NCI-H1436 treated with DMSO at 0.1 percent for 48 hours (cell line): ENCODE data around the gene ARRDC1.
A peak's percentile ranks its signal among the peaks of the same experiment; 100 is the strongest.
"Not testable (repeated sequence)": the region's sequence is repeated elsewhere in the genome, so short reads cannot be mapped to it uniquely, and the experiment has no call there.

Experiments
- DNase-seq: peaks from one replicate; lab custom pipeline; 2025; lab: John Stamatoyannopoulos, UW

ARRDC1 gene, protein sequence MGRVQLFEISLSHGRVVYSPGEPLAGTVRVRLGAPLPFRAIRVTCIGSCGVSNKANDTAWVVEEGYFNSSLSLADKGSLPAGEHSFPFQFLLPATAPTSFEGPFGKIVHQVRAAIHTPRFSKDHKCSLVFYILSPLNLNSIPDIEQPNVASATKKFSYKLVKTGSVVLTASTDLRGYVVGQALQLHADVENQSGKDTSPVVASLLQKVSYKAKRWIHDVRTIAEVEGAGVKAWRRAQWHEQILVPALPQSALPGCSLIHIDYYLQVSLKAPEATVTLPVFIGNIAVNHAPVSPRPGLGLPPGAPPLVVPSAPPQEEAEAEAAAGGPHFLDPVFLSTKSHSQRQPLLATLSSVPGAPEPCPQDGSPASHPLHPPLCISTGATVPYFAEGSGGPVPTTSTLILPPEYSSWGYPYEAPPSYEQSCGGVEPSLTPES

DNA sequence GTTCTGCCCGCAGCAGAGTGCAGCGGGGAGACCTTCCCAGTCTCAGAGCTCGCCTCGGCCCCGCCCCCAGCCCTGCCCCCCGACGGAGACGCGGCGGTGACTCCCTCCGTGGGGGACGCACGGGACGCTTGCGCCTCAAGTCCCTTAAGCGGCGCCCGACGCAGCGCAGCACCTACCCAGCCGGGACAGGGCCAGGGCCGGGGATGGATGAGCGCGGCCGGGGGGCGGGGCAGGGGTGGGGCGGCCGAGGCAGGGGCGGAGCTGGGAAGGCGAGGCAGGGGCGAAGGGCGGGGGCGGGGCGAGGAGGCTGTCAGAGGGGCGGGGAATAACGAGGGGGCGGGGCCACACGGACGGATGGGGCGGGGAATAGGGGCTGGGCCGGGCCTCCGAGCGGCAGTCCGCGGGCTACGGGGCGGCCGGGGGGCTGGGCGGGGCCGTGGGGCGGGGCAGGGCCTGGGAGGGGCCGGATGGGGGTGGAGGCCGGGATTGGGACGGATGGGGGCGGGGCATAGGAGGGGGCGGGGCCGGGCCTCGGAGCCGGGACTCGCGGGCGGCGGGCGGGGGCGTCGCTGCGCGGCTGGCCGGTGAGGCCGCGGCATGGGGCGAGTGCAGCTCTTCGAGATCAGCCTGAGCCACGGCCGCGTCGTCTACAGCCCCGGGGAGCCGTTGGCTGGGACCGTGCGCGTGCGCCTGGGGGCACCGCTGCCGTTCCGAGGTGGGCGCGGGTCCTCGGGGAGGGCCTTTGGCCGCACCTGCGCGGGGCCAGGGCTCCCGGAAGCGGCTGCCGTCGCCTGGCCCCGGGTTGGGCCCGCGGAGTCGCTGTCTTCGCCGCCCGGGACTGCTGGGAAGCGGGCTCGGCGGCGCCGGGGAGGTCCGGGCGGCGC, at the start of gene ARRDC1:
Gene ARRDC1, plus strand, starts transcription at position 566 of the 884 bp plus-strand sequence. Its CDS starts 32 bp downstream, at position 598.
- DNase-seq: no peak

DNA sequence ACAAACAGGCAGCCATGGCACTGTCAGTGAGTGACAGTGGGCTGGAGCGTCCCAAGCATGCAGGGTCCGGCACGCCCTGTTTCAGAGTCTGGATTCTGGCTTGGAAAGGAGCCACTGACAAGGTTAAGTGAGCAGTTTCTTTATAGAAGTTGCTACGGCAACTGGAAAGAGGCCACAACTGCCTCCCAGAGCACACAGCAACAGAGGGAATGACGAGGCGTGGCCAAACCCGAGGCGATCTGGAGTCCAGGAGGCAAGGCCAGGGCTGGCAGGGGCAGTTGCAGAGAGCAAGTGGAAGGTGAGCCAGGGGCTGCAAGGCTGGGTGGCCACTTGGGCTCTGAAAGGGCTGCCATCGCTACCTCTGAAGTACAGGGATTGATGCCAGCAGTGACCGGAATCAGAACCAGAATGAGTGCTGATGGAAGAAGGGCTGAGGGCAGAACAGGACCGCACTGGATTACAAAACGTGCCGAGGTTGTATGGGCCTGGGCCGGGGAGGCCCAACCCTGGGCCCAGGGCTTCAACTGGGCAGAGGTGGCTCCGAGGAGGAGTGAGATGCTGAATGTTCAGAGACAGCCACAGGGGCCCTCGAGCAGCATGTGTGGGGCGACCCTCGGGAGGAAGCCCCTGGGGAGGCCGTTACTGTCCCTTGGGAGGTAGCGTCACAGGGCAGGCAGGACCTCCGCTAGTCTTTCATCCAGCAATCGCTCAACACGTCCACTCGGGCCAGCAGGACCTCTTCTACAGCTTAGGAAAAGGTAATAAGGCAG, 49.2 kb upstream of the ARRDC1 start:
- DNase-seq: no peak

DNA sequence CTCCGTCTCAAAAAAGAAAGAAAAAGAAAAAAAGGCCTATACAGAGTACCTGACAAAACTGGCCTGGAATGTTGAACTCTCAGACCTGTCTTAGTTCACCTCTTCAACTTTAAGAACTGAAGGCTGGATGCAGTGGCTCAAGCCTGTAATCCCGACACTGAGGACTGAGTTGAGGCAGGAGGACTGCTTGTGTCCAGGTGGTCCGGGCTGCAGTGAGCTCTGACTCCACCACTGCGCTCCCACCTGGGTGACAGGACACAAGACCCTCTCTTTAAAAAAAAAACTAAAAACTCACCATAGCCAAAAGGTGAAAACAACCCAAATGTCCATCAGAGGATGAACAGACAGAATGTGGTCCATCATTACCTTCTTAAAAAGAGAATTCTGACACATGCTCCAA, 47.4 kb upstream of the ARRDC1 start:
- DNase-seq: no peak

DNA sequence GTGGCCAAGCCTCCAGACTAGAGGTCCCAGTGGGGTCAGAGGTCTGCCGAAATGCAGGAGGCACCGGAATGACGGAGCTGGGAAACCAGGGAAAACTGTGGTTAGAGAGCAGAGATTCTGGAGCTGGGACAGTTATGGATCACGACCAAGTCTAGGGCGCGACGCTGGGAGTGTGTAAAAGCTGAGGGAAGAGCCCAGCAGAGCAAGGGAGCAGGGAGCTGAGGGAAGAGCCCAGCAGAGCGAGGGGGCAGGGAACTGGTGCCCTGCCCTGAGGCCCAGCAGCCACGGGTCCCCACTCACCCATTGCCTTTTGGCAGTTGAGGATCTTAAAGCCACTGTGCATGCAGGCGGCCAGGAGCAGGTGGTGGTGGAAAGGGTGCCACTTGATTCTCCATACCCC, 41.4 kb upstream of the ARRDC1 start:
- DNase-seq: no peak

DNA sequence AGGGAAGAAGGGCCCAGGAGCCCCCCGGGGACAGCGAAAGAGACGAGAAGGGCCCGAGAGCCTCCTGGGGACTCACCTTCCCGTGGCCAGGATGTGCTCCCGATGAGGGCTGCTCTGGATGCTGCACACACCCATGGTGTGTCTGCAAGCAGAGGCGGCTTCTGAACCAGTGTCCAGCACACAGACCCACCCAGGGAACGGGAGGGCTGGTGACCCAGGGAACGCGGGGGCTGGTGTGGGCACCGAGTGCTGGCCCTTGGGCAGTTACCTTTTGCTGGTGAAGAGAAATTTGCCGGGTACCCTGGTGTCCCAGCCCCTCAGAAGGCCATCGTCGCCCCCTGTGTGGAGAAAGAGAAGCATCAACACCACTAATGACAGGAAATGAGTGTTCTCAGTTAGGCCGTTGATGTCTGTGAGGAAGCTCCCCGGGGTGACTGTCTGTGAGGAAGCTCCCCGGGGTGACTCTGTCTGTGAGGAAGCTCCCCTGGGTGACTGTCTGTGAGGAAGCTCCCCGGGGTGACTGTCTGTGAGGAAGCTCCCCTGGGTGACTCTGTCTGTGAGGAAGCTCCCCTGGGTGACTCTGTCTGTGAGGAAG, 40.6 kb upstream of the ARRDC1 start:
- no peak for DNase-seq

DNA sequence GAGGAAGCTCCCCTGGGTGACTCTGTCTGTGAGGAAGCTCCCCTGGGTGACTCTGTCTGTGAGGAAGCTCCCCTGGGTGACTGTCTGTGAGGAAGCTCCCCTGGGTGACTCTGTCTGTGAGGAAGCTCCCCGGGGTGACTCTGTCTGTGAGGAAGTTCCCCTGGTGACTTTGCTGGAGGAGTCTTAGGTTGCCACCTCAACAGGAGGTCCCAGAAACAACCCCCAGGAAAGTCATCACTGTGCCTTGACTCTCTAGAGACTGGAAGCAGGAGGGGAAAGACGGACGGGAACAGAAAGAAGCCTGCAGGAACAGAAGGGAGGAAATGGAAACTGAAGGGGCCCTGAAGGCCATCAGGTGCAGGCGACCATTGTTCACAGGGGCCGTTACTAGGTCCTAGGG, 37.0 kb upstream of the ARRDC1 start:
- not testable (repeated sequence) for DNase-seq

DNA sequence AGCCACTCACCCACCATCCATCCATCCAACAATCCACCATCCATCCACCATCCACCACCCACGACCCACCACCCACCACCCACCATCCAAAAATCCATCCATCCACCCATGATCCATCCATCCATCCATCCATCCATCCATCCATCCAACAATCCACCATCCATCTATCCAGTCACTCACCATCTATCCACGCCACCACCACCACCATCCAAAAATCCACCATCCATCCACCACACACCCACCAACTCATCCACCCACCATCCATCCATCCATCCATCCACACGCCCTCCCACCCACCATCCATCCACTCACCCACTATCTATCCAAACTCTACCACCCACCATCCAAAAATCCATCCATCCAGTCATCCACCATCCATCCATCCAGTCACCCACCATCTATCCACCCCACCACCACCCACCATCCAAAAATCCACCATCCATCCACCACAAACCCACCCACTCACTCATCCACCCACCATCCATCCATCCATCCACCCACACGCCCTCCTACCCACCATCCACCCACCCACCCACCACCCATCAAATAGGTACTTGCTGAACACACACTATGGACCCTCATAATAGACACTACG, 35.8 kb upstream of the ARRDC1 start:
- DNase-seq: no peak

DNA sequence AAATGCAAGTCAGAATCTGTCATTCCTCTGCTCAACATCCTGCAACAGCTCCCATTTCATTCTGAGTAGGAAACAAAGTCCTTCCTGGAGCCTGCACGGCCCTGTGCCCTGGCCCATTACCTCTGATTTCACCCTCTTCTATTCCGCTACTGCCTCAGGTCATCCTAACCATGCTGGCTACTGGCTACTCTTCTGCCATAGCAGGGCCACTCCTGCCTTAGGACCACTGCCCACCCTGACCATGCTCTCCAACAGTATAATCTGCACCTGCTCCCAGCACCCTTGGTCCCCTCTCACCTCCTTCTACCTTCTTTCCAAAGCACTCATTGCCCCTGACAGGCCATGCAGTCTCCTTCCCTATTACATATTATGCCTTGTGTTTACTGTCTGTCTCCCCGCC, 34.9 kb upstream of the ARRDC1 start:
- DNase-seq: no peak

DNA sequence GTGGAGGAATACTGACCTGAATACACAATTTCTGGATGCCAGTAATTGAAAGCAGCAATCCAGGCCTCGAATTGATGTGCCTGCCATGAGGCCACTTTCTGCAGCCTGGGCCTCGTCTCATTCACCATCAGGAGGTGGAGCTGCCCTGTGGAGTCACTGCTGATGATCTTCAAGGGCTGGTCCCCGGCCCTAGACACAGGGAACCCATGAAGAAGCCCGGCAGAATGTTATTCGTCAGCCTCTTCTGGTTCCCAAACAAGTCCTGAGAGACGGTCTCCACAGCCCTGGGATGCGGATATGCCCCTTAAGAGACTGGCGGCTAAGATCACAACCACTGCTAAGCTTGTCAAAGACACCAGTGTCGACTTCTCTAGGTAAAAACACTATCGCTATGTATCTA, 31.3 kb upstream of the ARRDC1 start:
- DNase-seq: no peak

DNA sequence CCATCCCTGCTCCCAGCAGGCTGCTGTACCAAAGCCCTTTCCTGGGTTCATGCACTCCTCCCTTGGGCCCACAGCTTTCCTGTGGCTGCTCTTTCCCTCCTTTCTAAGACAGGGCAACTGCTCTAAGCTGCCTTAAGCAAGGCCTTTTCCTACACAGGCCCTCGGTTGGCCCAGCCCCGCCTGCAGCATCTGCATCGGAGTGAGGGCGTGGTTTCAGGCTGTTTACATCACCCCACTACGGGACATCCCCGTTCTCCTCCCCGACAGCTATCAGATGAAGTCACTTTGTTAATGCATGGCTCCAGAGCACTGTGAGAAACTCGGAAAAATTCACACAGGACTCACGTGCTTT, 30.1 kb upstream of the ARRDC1 start:
- DNase-seq: no peak

DNA sequence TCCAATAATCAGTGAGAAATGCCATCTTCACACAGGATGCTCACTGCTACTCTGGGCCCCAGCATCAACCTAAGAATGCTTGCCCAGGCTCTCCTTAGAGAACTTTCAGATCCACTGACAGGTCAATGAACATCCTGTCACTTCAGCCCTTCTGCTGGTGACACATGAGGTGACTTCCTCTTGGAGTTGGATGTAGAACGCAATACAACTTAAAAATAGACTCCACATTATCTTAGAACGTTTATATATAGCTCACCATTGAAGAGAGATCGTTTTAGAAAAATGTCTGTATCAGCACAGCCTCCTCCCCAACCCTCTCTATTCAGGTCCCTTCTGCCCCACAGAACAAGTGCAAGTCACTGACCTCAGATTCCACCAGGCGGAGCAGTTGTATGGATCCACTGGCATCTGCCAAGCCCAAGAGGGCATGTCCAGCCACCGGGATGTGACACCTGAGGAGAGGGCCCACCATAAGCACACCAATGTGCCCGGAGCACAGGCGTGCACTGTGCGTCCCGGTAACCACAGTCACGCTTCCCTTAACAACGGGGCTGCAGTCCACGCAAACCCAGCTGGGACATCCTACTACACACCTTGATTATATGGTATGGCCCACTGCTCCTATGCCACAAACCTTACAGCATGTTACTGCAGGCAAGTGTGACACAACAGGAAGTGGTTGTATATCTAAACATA, 29.6 kb upstream of the ARRDC1 start:
- DNase-seq: no peak

DNA sequence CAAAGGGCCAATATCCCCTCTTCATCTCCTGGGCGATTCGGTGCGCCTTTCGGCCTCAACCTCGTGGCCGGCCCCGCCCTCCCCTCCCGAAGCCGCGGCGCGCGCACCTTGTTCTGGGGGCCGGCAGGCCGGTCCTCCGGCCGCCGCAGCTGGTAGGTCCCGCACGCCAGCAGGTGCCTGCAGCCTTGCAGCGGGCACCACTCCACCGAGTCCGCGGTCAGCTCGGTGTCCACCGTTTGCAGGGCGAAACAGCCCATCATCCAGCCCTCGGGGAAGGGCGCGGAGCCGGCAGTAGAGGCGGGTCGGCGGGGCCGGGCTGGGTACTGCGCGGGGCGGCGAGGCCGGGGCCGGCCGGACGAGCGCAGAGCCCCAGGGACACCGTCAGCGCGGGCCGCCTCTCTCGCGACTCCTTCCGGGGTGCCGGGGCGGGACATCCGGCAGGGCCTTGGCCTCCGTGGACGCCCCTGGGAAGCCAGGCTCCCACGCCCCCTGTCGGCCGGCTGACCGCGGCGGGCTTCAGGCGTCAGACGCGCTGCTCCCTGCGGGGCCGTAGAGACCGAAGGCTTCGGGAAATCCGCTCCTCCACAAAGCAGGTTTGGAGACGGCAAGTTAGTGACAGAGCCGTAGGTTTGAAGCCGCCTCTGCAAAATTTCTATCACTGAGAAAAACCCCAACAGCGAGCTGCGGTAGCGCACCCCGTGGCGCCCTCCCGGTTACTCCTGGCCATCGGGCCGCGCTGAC, 26.8 kb upstream of the ARRDC1 start, which contains the start of gene DPH7:
Gene DPH7, minus strand, starts transcription at position 408 of the 741 bp plus-strand sequence. Its CDS starts 148 bp downstream, at position 260.
- DNase-seq: peak; percentile 2

DNA sequence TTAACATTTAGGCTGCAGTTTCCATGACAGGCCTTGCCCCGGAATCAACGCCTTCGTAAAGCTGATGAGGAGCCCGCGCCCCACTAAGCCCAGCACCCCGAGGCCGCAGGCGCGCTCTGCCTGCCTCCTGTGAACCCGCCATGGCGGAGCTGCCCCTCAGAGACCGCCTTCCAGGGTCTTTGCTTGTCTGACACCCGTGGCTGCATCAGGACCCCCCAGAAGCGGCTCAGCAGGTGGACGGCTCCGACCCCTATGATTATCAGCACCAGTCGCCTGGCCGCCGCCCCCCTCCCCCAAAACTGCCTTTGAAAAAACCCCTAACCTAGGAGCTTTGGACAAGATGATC, 26.3 kb upstream of the ARRDC1 start:
- DNase-seq: no peak

DNA sequence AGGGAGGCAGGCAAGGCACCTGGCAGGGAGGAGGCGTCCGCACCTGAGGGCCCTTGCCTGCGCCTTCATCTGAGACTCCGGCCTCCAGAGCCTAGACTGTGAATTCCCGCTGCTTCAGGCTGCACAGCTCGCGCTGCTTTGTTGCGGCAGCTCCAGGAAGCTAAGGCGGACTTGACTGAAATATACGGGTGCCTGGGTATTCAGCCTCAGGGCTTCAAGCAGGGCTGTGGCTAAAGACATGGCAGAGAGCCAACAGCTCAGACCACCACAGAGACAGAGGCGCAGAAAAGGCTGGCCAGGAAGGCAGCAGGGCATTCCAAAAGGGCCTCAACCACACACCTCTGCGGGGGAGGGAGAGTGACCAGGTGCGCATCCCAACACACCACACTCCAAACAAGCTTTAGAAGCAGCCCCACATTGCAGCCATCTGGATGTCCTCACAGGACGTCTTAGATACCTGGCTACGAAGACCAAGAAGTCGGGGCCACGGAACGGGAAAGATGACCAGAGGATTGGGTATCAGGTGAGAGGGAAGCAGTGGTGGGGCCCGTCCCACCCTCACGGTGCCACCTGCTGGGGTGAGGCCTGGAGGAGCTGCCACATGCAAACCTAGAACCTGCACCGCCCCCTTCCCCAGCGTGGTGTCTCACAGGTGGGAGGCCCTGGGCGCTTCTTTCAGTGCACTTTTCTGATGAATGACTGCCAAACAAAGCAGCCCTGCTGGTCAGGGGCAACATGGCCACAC, 25.1 kb upstream of the ARRDC1 start:
- DNase-seq: no peak

DNA sequence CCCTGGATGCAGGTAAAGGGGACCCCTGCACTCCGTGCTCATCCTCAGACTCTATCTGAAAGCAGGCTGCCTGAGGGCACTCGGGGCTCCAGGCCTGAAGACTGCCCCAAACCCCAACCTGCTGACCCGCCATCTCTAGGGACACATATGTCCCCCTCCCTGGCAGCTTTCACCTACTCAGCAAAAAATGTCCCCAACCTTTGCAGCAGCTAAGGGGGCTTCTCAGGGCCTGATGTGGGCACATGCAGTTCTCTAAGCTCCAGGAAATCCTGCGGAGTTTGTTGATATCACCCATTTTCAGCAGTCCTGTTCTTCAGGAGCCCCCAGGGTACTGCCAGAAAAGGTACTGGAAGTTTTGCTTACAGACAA, 24.5 kb upstream of the ARRDC1 start:
- no peak for DNase-seq

DNA sequence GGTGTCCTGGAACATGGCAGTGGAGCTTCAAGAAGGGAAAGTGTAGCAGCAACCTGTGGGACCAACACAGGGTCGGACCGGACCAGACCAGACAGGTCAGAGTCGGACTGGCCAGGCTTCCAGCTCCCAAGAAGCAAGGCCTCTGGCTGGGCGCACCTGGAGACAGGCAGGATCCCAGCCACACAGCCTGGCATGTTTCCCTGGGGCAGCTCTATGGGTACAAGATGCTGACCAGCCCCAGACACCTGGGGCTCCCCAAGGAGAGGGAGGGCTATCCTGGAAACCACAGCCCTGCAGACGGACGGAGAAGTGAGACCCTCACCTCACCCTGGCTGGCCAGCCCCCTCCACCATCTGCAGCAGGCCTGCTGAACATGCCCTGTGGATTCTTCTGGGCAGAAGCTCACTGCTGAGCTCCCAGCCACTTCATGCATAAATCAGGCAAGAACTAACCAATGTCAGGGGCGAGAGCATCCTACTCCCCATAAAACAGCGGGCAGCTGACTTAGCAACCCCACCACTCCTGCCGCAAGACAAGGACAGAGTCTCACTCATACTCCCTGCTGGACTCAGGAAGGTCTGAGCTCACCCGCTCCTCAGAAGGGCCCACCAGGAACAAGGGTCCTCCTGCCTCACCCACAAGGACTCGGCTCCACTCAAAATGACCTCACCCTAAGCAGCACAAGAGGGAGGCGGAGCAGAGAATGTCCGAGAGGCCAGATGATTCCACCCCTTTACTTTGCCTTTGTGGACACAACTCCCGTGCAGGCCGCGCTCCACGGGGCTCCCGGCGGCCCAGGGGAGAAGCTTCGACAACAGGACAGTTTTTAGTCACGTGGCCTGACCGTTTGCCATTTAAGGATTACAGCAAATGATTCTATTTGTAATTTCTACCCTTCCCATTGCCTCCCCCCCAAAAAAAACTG, 23.9 kb upstream of the ARRDC1 start:
- DNase-seq: no peak

DNA sequence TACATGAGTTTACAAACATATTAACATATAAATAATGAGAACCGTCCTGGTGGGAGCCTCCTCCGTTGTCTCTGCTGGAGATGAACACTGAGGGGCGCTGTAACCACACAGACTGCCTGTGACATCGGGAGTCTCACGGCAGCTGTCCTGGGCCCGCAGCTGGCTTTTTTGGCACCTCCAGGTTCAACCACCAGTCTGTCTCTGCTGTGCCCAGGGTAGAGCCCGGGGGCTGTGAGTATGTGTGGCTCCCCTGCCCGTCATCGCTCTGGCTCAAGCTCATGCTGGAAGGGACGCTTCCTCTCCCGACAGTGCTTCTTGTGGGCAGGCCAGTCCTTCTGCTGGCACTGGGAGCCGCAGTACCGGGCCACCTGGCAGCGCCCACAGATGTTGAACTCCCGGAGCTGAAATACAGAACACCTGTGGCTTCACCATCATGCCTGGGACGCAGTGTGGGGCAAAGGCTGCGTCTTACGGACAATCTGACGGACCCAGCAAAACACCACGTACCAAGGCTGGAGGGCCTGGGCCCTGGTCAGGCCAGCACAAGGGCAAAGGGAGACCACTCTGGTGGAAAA, 23.1 kb upstream of the ARRDC1 start:
- DNase-seq: no peak

DNA sequence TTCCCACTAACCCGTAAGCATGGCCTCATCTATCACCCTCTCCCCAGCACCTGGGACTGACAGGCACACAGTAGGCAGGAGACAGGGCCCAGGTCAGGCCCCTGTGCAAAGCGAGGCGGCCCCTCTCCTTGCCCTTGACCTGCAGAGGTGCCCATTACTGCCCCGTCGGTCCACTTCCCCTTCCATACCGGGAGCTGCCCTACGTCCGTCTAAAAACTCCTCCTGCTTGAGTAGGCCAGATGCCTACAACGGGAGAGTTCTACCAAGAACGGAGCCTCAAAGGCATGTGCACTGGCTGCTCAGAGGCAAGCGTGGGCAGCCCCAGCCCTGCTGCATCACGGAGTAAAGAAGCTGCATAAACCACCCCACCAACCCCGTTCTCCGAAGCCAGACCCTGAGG, 22.1 kb upstream of the ARRDC1 start:
- DNase-seq: no peak
